Stimulated activated CD4-positive, alpha-beta T cell treated with anti-CD3 and anti-CD28 coated beads, Interleukin-15, amount 100 ng/mL, for 1 hour (primary cell): Measurements from ENCODE around the gene NKX2-8.
"Not testable (repeated sequence)": the region's sequence is repeated elsewhere in the genome, so short reads cannot be mapped to it uniquely, and the experiment has no call there.

Source experiments
- DNase-seq, 2 donors: peaks; one replicate each; pipeline ENCODE4 v3.0.0-alpha.2; 2020; ENCODE audit warnings: low read depth in 1 of 2, low spot score in 1 of 2

The NKX2-8 gene

DNA sequence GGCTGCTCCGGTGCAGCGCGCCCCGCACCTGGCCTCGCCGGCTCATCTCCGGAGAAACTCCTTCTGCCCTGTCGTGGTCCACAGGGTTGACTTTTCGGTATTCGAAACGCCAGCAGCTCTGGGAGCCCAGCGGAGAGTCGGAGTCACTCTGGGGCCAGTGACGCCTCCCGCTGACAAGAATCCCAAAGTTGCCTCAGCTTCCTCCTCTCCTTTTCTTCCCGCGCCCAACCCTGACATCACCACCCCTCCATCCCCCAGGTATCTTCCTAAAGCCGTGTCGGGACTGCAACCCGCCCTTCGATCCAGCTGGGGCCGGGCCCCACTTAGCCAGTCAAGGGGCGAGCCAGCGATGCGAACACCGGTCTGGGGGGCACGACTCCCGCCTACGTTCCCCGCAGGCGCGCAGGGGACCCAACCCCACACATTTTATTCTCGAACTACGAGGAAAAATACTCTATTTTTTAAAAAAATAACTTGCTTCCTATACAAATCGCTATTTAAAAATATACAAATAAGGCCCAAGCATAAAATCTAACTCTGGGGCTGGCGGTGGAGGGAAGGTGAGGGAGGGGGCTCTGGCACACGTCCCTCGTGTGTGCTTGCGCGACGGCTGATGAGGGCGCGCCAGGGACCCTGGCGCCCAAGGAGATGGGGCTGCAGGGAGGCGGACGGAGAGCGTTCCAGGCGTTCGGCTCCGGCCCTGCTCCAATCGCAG lies 2.1 kb downstream of the NKX2-8 start:
- no peak for DNase-seq

DNA sequence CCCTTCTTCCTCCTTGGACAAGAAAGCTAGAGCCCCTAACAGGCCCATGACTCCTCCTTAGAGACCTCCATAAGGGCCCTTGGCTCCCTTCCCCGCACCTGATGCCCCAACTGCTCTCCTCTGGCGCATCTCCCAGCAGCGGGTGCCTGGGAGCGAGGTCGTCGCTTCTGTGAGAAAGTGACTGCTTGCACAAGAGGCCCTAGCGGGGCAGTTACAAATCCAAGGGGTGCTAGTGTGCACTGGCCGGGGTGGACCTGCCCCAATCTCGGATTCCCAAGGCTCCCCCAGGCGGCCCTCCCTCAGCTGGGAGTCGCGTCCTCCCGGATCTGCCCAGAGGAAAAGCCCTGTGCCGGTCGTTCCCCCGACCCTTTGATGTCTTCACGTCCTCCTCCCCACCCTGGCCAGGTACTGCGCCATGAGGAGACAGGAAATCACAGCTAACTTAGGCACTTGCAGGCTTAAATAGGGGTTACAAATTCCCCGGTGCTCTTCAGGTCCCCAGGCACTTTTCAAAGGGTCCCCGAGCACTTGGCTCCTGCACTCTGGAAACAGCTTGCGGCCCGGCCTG lies 2.8 kb downstream of the NKX2-8 start:
- DNase-seq = no peak

DNA sequence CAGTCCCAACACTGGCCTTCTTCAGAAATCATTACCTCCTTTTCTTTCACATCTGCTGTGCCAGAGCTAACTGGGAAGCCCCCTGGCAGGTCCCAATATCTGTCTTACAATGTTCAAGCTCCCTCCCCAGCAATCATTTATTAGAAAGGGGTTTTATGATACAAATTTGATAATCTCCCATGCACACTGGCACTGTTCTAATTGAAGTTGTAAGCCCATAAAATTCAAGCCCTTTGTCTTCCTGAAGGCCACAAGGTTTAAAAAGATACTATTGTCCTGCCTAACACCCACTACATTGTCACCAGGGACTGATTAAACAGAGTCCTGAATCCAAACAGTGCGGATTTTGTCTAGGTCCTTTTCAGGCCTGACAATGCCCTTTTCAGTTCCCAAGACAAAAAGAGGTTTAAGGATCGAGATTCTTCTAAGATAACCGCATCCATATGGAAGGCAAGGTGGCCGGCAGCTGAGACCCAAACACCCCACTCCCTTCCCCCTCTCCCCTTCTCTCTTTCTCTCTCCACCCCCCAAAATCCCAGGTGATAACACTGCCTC lies 3.3 kb downstream of the NKX2-8 start:
- DNase-seq = no peak

DNA sequence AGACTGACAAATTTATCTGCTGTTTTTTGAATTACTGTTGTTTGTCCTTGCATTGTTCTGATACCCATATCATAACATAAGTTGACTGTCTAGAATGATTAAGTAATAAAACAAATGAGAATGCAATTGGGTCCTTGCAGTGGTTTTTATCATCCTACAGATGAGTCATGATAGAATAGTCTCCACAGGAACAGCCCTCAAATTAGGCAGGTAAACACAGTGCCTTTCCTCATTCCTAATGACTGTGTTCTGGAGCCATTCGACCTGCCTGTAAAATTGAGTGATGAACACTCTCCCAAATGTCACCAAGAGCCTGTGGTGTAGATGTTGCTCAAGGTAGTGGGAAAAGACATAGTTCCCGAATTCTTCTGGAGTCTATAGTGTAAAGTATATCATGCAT lies 12.3 kb downstream of the NKX2-8 start:
- DNase-seq = no peak

DNA sequence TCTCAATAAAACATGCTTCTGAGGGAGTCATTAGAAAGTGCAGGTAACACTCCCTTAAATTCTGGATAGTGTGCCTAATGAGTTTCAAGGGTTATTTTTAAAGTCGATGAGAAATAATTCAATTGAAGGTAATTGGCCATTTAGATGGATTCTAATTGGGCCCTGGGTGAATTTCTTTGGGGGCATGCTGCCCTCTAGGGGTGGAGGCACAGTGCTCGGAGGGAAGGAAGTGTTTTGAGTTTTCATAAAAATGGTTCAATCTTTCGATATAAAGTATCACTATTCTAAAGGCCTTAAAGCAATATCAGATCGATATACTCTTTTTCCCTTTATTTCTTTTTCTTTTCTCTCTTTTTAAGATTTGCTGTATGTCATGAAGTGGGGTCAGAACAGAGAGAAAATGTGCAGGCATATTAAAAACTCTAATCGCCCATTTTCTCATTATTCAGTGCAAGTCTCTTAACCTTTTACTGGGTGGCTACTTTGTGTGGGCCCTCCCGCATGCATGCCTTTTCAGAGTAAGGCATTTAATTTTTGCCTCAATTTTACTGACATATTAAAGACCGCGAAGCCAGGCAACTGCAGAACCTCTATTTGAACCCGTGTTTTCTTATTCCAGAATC lies 25.5 kb downstream of the NKX2-8 start:
- DNase-seq = no peak

DNA sequence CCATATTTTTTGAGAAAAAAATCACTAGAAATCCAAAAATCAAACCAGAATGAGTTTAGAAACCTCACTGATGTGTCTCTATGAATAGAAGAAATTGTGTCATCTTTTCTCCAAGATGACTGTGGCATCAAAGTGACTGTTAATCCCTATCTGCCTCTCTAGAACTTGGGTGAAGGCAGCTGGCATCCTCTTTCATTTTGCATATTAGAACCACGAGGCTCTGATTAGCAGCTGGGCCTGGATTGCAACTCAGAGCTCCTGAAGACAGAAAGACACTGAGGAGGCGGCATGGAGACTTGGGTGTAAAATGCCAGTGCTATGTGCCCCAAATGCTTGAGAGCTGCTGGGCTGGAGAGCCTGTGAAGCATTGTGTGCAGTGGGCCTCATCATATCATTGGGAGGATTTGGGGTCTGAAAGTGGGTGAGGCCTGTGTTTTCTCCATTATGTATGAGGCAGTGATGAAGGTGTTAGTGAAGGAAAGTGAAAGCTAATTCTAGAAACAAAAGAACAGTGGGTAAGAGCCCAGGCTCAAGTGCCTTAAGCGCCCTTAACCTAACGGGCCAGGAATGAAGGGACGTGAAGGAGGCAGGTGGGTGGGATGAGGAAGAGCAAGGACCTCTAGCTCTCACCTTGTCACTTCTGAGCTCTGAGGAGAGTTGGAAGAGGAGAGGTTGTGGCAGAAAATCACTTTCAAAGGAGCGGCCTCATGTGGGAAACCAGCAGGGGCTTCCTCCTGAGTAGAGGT lies 26.2 kb downstream of the NKX2-8 start:
- no peak for DNase-seq

DNA sequence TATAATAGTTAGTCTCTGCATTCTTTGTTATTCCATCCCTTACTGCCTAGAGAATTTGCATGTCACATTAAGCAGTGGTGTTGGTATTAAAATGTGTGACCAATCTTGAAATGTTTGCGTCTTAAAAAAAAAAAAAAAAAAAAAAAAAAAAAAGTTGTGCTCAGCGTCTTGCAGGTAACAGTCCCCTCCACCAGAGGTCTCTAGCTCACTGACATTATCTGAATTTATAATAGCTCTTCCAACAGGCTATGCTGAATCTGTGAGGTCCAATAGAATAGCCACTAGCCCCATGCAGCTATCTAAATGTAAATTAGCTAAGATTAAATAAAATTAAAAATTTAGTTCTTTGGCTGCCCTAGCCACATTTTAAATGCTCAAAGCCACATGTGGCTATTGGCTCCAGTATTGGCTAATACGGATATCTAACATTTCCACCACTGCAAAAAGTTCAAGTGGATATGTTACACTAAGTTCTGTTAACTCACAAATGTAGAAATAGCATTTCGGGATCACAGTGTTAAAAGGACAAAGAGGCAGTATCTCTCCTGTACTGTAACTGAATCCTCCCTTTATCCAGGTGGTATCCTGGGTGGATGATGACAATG lies 28.7 kb downstream of the NKX2-8 start:
- no peak for DNase-seq

DNA sequence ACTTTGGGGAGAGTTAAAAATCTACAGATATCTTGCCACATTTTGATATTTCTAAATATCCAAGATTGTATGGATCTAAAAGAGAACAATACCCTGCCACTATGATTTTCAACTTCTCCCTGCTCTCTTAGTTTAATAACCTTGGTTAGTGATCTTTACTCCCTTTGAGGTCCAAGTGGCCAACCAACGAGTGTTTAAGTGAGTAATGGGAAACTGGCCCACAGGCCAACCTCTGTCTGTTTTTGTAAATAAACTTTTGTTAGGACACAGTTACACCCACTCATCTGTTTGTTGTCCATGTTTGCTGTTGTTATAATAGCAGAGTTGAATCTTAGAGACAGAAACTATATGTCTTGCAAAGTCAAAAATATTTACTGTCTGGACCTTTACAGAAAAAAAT lies 31.5 kb downstream of the NKX2-8 start:
- DNase-seq = no peak

DNA sequence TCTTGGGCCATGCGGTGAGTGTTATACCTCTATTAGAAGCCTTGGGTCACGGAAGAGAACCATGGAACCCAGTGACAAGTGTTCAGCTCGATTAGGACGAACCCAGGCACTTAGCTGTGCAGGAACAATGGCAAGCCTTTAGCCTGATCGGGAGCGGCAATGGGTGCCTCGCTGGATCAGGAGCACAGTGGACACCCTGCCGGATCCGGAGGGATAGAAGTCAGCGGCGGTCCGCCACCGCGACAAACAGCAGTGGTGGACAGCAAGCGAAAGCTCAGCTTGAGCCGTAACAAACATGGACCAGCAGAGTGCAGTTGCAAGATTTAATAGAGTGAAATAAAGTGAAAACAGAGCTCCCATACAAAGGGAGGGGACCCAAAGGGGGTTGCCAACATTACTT lies 38.1 kb downstream of the NKX2-8 start:
- DNase-seq = not testable (repeated sequence)

DNA sequence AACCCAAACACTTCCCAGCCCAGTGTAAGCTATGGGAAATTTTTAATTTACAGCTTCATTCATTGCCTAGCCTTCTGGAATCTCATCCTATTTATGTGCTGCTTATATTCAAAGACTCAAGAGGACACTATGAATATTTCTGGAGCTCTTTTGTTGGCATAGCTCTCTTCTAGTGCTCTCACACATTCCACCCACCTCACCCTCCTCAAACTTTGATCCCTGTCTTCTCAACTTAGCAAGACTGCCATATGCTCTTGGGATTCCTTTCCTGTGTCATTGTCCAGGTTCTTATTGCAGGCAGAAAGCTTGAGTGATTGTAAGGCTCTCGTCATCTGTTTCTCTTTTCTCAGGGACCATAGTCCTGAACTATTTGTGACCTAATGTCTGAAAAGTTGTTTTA lies 44.4 kb downstream of the NKX2-8 start:
- no peak for DNase-seq
